ENCODE results near the gene MGAT4A.
"Not testable (repeated sequence)": the region's sequence is repeated elsewhere in the genome, so short reads cannot be mapped to it uniquely, and the experiment has no call there.

The MGAT4A gene

GRCh38 chr2:98728088-98728718, 2.7 kb downstream of the MGAT4A start:
- not testable (repeated sequence) for DNase-seq

- no peak for DNase-seq
These were observed 3.4 kb downstream of the MGAT4A start for GRCh38 chr2:98727369-98728087.

GRCh38 chr2:98726735-98727368, 4.1 kb downstream of the MGAT4A start:
- DNase-seq = no peak

- DNase-seq = no peak
These were observed 4.7 kb downstream of the MGAT4A start for GRCh38 chr2:98726205-98726604.

DNA sequence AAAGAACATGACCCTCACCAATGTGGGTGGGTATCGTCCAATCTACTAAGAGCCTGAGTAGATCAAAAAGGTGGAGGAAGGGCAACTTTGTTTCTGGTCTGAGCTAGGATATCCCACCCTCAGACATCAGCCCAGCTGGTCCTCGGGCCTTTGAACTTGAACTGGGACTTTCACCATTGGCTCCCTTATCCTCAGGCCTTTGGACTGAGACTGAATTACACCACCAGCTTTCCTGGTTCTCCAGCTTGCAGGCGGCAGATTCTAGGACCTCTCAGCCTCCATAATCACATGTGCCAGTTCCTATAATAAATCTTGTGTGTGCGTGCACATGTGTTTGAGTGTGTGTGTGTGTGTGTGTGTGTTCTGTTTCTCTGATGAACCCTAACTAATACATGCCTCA, 10.6 kb downstream of the MGAT4A start:
- DNase-seq = no peak

DNA sequence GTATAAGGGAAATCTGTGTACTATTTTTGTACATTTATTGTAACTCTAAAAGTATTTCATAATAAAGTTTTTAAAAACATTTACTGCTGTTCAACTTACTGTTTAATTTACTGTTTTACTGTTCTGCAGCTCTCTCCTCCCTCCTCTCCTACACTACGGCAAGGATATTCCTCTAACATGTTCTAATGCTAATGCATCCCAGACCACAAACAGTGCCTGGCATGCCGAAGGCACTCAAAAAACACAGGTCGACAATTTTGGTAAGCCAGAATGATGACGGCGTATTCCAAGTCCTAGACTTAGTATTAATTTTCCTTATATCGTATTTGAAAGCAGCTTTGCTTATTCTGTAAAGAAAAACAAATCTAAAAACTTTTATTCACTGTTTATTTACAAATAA, 13.3 kb downstream of the MGAT4A start:
- DNase-seq = no peak

DNA sequence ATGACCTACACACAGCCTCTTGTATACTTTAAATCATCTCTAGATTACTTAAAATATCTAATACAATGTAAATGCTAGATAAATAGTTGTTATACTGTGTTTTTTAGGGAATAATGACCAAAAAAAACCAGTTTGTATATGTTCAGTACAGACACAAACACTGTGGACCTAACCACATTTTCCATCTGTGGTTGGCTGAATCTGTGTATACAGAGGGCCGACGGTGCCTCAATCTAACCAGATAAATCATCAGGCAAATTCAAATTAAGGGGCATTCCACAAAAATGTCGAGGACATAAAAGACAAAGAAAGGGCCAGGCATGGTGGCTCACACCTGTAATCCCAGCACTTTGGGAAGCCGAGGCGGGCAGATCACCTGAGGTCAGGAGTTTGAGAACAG, 14.1 kb downstream of the MGAT4A start:
- no peak for DNase-seq

- no peak for DNase-seq
These were observed 15.0 kb downstream of the MGAT4A start for GRCh38 chr2:98715812-98716451.

- DNase-seq = no peak
These were observed 17.5 kb downstream of the MGAT4A start for GRCh38 chr2:98713332-98714015.

DNA sequence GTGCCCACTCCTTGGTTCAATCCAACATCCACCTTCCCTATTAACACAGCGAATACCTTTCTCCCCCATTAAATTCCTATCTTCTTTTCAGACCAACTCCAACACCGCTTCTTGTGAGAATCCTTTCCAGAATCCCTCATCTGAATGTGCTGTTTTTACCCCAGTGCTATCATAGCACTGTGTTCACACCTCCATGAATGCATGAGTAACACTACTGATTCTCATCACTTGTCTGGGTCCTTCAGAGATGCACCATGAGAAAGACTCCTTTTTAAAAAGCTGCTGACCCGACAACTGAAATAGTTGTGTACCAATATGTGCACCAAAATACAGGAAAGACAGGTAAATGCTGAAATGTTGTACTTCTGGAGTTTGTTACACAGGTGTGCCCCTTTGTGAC, 18.8 kb downstream of the MGAT4A start:
- no peak for DNase-seq

DNA sequence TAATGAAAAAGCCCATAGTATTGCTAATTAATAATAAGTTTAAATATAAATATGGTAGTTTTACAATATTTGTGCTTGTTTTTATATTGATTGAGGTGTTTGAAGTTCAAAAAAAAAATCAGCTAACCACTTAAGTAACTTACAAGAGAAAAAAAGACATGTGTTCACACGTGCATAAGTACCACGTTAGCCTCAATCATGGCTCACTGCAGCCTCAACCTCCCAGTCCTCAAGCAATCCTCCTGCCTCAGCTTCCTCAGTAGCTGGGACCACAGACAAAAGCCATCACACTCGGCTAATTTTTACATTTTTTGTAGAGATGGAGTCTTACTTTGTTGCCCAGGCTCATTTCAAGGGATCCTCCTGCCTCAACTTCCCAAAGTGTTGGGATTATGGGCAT, 19.4 kb downstream of the MGAT4A start:
- no peak for DNase-seq

GRCh38 chr2:98710734-98711133, 20.2 kb downstream of the MGAT4A start:
- no peak for DNase-seq

- DNase-seq = no peak
These were observed 21.4 kb downstream of the MGAT4A start for GRCh38 chr2:98709535-98709934.

DNA sequence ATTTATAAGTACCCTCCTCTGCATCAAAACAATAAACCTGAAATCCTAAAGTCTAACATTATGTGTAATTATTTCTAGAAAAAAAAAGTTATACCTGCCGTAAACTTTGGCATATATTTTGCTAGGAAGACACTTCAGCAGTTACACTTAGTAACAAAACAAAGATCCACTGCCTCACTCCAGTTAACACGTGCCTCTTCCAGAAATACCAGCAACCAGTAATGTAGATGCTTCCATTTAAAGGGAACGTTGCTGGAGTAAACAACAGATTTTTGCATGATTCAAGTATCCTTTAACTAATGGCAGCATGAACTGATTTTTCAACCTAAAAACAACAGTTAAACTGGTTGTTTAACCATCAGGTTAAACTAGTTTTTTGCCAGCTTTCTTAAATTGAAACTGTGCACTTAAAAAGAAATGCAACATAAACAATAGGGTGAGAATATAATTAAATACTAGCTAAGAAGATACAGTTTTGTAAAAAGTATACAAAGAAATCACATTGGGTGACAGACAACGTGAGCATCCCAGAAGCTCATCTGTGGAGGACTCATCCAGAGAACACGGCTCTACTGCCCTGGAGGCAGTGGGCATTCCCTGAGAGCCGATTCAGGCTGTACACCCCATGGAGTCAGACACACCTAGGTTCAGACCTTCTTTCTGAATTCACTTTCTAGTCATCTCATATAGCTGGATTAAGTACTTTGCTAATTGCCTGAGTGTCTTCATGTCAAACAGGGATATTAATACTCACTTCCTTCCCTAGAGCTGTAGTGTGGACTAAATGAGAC, 22.3 kb downstream of the MGAT4A start:
- DNase-seq = no peak

DNA sequence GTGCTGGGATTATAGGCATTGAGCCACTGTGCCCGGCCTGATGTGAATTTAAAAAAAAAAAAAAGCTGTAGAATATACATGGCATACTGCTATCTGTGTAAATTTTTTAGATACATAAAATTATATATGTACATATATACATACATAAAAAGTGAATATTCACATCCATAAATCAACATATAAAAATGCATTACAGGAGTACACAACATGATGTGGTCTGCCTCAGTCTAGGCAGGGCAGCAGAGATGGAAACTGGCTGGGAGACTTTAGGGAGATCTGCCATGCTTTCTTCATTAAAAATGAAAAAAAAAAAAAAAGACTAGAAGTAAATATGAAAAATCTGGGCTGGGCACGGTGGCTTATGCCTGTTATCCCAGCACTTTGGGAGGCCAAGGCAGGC, 24.3 kb downstream of the MGAT4A start:
- DNase-seq = no peak

- no peak for DNase-seq
These were observed 25.7 kb downstream of the MGAT4A start for GRCh38 chr2:98705333-98705617.

- DNase-seq = no peak
These were observed 26.2 kb downstream of the MGAT4A start for GRCh38 chr2:98704499-98705332.

DNA sequence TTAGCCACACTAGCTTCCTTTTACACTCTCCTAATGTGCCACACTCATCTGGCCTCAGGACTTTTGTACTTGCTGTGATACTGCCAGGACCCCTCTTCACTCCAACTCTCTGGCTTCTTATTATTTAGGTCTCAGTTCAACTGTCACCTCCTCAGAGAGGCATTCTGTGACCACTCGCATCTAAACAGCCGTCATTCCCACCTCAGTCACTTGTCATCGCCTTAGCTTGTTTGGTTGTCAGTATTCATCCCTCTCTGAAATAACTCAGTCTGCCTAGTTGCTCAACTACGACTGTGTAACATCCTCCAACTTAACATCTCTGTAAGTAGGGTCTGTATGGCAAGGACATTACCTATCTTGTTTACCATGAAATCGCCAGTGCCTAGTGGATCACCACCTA, 27.2 kb downstream of the MGAT4A start:
- DNase-seq = no peak

GRCh38 chr2:98702858-98703620, 27.9 kb downstream of the MGAT4A start:
- no peak for DNase-seq

DNA sequence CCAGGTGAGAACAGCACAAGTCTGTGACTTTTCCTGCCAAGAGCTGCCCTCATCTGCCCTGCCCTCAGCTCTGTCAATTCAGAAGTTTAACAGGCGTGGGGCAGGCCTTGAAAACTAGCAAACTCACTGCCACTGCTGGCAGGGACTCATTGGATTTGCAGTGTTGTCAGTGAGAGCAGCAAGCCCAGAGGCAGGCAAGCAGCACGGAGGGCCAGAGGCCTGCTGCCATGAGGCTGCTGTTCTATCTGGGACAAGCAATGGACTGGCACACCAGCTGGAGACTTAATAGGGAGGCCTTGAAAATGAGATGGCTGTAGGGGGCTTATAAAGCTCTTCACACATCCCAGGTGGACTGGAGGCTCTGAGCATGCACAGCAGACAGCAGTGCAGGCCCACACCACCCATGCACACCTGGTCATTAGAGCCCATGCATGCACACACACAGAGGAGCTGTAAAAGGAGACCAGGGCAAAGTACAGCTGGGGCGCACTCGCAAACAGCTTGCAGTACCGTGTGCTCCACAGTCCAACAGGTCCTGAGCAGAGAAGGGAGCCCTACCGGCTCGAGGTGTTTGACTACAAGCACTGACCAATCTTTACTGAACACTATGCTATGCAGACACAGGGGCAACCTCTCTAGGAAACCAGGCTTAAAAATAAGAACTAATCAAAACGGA, 28.7 kb downstream of the MGAT4A start:
- no peak for DNase-seq

Data from activated naive CD4-positive, alpha-beta T cell treated with anti-CD3 and anti-CD28 coated beads, Interleukin-2, amount 50 U/mL, for 16 hours (primary cell).